Measurements from ENCODE around the gene DOCK2. TPM values are rescaled to one million over a fixed set of nuclear protein-coding genes. Genes with fewer than 3 reads are reported as not detected.

DOCK2 gene
- polyA plus RNA-seq, 1 donor (not counting 4 experiments of a cell fraction or from before 2014, with no cell fraction given), result 0.21 TPM

DNA sequence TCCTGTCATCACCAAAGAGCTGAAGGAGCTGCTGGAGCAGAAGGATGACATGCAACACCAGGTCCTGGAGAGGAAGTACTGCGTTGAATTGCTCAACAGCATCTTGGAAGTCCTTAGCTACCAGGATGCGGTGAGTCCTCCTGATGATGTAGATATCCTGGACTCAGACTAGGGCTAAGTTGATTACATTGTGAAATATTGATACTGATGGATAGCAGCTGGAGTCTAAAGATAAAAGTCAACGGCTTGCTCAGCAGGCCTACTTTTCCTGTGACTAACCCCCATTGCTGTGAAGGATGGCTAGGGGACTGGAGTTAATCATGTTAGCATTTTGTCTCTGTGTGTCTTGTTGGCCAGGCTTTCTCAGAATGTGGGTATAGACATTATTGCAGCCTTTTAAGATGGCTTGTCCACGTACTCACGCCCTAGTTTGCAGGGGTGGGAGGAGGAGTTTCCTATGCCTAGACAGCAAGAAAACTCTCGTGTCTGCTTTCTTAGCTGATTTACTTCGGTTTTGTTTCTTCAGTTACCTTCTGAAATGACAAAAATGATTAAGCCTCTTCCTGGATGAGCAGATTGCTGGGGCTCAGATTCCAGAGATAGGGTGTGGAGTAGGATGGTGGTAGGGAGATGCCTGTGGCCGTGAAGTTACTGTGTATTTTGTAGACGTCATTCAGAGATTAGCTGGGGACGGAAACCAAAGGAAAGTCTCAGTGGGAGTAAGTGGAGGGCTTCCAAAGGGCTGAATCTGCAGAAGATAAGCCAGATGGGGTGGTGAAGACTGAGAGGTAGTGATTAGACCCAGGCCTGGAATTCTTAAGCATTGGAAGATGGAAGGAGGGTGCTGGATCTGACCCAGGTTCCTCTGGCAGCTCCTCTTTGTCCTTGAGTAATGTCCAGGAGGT, 166.3 kb downstream of the DOCK2 start:
- dilution Hi-C loops (cut with MboI; ENCODE audit: extremely low pct_ligation_motif_present, low sequenced_read_pairs), result no loop called here
- Histone ChIP-seq H3K4me2 (ENCODE audit: control insufficient read depth, extremely low read depth, insufficient read depth, low read depth, low read length) (no peak overlapping the region), H2AFZ (ENCODE audit: control insufficient read depth, low read length) (no peak overlapping the region), H3K9me1 (ENCODE audit: control insufficient read depth, extremely low read depth, insufficient read depth, low read length) (no peaks in the 10 kb centered on the region), H3K9me3 (ENCODE audit: control insufficient read depth, low read depth, low read length) (no peaks in the 10 kb centered on the region), H3K79me2 (ENCODE audit: control insufficient read depth, insufficient read depth, low read length) (no peaks in the 10 kb centered on the region), H3K36me3 (ENCODE audit: control insufficient read depth in 2 of 2, extremely low read depth in 1 of 2, insufficient read depth in 2 of 2, low read length in 2 of 2) (no peaks in the 10 kb centered on the region), H3K9ac (ENCODE audit: control insufficient read depth, extremely low read depth, insufficient read depth, low read length) (no peak overlapping the region), H3K27ac (ENCODE audit: control insufficient read depth, insufficient read depth, low read length) (no peak overlapping the region), H4K20me1 (ENCODE audit: control insufficient read depth, extremely low read depth, insufficient read depth, low read length) (no peaks in the 10 kb centered on the region), H3K4me3 (ENCODE audit: control insufficient read depth in 2 of 3, extremely low read depth in 1 of 3, insufficient read depth in 2 of 3, low read depth in 1 of 3, low read length in 3 of 3) (no peak overlapping the region), H3K27me3 (ENCODE audit: control insufficient read depth, extremely low read depth, insufficient read depth, low read length) (no peaks in the 10 kb centered on the region), H3K4me1 (ENCODE audit: control insufficient read depth, extremely low read depth, insufficient read depth, low read length) (no peaks in the 10 kb centered on the region)
- no peak for DNase-seq (ENCODE audit: low read depth, low spot score)
- no peak for TF ChIP-seq EZH2 (IDR thresholded peaks at IDR 0.05; ENCODE audit: low read length)
- TF ChIP-seq, protein P1, sequence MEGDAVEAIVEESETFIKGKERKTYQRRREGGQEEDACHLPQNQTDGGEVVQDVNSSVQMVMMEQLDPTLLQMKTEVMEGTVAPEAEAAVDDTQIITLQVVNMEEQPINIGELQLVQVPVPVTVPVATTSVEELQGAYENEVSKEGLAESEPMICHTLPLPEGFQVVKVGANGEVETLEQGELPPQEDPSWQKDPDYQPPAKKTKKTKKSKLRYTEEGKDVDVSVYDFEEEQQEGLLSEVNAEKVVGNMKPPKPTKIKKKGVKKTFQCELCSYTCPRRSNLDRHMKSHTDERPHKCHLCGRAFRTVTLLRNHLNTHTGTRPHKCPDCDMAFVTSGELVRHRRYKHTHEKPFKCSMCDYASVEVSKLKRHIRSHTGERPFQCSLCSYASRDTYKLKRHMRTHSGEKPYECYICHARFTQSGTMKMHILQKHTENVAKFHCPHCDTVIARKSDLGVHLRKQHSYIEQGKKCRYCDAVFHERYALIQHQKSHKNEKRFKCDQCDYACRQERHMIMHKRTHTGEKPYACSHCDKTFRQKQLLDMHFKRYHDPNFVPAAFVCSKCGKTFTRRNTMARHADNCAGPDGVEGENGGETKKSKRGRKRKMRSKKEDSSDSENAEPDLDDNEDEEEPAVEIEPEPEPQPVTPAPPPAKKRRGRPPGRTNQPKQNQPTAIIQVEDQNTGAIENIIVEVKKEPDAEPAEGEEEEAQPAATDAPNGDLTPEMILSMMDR (optimal IDR thresholded peaks at IDR 0.05 in 1 of 3, IDR thresholded peaks at IDR 0.05 in 1 of 3, conservative IDR thresholded peaks at IDR 0.05 in 1 of 3; ENCODE audit: extremely low read depth in 1 of 3, insufficient read depth in 2 of 3, low read length in 3 of 3), result no peak
- no peak for FAIRE-seq

DNA sequence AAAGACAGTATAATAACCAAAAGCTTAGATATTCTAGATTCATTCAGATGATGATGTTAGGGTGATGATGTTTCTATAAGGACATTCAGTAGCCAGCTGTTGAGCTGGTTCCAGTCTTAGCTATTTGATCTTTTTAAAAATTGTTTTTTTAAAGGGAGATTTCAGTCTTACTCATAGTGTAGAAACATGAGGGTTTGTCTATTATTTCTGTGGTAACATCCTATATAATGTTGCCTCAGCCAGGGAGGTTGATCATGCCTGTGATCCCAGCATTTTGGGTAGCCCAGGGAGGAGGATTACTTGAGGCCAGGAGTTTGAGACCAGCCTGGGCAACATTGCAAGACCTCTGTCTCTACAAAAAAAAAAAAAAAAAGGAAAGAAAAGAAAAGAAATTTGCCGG, 167.8 kb downstream of the DOCK2 start:
- no peak overlapping the region for H3K27ac ChIP-seq (ENCODE audit: control insufficient read depth, insufficient read depth, low read length)
- H4K20me1 ChIP-seq (ENCODE audit: control insufficient read depth, extremely low read depth, insufficient read depth, low read length), result no peaks in the 10 kb centered on the region
- no peaks in the 10 kb centered on the region for H3K4me1 ChIP-seq (ENCODE audit: control insufficient read depth, extremely low read depth, insufficient read depth, low read length)
- H3K4me2 ChIP-seq (ENCODE audit: control insufficient read depth, extremely low read depth, insufficient read depth, low read depth, low read length), result no peak overlapping the region
- no peak for FAIRE-seq
- H2AFZ ChIP-seq (ENCODE audit: control insufficient read depth, low read length), result no peak overlapping the region
- TF ChIP-seq, protein P1 (optimal IDR thresholded peaks at IDR 0.05 in 1 of 3, IDR thresholded peaks at IDR 0.05 in 1 of 3, conservative IDR thresholded peaks at IDR 0.05 in 1 of 3; ENCODE audit: extremely low read depth in 1 of 3, insufficient read depth in 2 of 3, low read length in 3 of 3), result no peak
- TF ChIP-seq EZH2 (IDR thresholded peaks at IDR 0.05; ENCODE audit: low read length), result no peak
- no peak overlapping the region for H3K4me3 ChIP-seq (ENCODE audit: control insufficient read depth in 2 of 3, extremely low read depth in 1 of 3, insufficient read depth in 2 of 3, low read depth in 1 of 3, low read length in 3 of 3)
- no peak for DNase-seq (ENCODE audit: low read depth, low spot score)
- H3K27me3 ChIP-seq (ENCODE audit: control insufficient read depth, extremely low read depth, insufficient read depth, low read length), result no peaks in the 10 kb centered on the region
- no peaks in the 10 kb centered on the region for H3K36me3 ChIP-seq (ENCODE audit: control insufficient read depth in 2 of 2, extremely low read depth in 1 of 2, insufficient read depth in 2 of 2, low read length in 2 of 2)
- no peaks in the 10 kb centered on the region for H3K9me1 ChIP-seq (ENCODE audit: control insufficient read depth, extremely low read depth, insufficient read depth, low read length)
- dilution Hi-C loops (cut with MboI; ENCODE audit: extremely low pct_ligation_motif_present, low sequenced_read_pairs), result no loop called here
- no peak overlapping the region for H3K9ac ChIP-seq (ENCODE audit: control insufficient read depth, extremely low read depth, insufficient read depth, low read length)
- no peaks in the 10 kb centered on the region for H3K79me2 ChIP-seq (ENCODE audit: control insufficient read depth, insufficient read depth, low read length)
- H3K9me3 ChIP-seq (ENCODE audit: control insufficient read depth, low read depth, low read length), result no peaks in the 10 kb centered on the region

Data from keratinocyte (primary cell).